Measurements from ENCODE around the gene RPL18A.

DNA sequence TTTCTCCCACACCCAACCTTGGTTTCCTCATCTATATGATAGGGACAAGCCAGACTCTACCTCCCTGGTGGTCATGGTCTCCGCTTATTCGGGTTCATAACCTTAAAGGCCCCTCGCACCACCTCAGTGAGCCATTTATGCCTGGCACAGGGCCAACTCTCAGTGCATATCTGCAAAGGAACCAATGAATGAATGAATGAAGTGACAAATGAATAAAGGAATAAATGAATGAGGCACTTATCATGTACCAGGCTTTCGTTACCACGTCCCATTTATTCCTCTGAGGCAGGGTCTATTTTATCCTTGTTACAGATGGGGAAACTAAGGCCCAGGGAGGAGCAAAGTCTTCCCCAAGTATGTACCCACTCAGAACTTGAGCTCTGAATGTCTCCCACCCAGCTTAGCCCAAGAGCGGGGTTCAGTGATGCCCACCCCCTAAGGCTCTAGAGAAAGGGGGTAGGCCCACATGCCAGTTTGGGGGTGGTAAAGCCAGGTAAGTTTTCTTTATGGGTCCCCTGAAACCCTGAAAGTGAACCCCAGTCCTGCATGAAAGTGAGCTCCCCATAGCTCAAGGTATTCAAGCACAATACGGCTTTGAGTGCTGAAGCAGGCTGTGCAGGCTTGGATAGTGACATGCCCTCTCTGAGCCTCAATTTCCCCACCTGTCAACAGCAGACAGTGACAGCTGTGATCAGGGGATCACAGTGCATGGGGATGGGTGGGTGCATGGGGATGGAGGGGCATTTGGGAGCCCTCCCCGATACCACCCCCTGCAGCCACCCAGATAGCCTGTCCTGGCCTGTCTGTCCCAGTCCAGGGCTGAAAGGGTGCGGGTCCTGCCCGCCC, 11.5 kb downstream of the RPL18A start:
- TF ChIP-seq, protein P1, sequence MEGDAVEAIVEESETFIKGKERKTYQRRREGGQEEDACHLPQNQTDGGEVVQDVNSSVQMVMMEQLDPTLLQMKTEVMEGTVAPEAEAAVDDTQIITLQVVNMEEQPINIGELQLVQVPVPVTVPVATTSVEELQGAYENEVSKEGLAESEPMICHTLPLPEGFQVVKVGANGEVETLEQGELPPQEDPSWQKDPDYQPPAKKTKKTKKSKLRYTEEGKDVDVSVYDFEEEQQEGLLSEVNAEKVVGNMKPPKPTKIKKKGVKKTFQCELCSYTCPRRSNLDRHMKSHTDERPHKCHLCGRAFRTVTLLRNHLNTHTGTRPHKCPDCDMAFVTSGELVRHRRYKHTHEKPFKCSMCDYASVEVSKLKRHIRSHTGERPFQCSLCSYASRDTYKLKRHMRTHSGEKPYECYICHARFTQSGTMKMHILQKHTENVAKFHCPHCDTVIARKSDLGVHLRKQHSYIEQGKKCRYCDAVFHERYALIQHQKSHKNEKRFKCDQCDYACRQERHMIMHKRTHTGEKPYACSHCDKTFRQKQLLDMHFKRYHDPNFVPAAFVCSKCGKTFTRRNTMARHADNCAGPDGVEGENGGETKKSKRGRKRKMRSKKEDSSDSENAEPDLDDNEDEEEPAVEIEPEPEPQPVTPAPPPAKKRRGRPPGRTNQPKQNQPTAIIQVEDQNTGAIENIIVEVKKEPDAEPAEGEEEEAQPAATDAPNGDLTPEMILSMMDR (IDR thresholded peaks at IDR 0.05; ENCODE audit: borderline replicate concordance, extremely low read depth, low read length, poor library complexity, severe bottlenecking) = no peak
- TF ChIP-seq EZH2 (IDR thresholded peaks at IDR 0.05; ENCODE audit: borderline replicate concordance, low read depth, low read length, severe bottlenecking) = no peak

Measured in DND-41 (cell line).